ENCODE data around the gene BARHL2. TPM values are rescaled to one million over a fixed set of nuclear protein-coding genes. Genes with fewer than 3 reads are reported as not detected.

Gene BARHL2
- total and polyA plus RNA-seq, 7 donors, result not detected

GRCh38 chr1:90707363-90707710, 9.8 kb downstream of the BARHL2 start:
- Histone ChIP-seq H3K27me3 (peaks cover 52 to 99% (median 90%) of the 10 kb centered on the region in 3 donors), H3K4me3 (peak overlapping the region in 2 of 4 donors; percentile 17 to 35)
- no peak for DNase-seq

DNA sequence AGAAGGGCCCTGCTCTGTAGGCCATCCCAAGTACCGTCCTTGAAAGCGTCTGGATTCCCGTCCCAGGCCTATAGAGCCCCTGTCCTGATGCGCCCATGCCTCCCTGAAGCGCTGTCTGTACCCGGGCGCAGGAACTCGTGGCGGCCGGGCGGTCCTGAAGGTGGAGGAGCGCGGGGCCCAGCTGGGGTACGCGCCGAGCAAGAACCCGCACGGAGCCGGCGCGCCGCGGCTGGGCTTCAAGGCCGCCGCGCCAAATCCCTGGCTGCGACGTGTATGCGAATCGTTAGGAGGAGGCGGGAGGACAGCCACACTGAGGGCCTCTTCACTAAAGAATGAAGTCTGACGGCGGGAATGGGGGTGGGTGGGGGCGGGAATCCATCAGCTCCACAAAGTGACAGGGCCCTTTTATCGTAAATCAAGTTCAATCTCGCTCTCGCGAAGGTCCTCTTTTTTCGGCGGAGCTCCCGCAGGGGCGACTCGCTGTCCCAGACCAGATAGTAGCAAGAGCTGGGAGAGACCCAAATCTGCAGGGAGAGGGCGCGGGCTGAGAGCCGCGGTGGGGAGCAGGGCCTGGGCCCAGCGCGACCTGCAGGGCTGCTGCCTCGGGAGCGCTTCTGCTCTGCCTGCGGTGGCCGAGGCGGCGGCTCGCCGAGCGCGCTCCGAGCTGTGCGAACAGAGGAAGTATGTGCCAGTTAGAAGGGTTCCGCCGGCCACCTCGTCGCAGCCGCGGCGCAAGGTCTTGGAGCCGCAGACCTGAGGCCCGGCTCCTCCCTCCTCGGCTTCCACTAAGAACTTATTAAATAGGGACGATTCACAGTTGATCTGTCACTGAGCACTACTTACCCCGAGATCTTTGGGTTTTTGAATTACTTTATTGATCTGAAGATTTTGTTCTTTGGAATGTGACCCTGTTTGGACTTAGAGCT, 10.4 kb downstream of the BARHL2 start:
- TF ChIP-seq, protein P1, sequence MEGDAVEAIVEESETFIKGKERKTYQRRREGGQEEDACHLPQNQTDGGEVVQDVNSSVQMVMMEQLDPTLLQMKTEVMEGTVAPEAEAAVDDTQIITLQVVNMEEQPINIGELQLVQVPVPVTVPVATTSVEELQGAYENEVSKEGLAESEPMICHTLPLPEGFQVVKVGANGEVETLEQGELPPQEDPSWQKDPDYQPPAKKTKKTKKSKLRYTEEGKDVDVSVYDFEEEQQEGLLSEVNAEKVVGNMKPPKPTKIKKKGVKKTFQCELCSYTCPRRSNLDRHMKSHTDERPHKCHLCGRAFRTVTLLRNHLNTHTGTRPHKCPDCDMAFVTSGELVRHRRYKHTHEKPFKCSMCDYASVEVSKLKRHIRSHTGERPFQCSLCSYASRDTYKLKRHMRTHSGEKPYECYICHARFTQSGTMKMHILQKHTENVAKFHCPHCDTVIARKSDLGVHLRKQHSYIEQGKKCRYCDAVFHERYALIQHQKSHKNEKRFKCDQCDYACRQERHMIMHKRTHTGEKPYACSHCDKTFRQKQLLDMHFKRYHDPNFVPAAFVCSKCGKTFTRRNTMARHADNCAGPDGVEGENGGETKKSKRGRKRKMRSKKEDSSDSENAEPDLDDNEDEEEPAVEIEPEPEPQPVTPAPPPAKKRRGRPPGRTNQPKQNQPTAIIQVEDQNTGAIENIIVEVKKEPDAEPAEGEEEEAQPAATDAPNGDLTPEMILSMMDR (IDR thresholded peaks at IDR 0.05), result no peak
- TF ChIP-seq EP300 (IDR thresholded peaks at IDR 0.05), result no peak
- TF ChIP-seq POLR2AphosphoS5 (IDR thresholded peaks at IDR 0.05), result no peak
- TF ChIP-seq POLR2A (IDR thresholded peaks at IDR 0.05), result no peak
- Histone ChIP-seq H3K4me3 (peak overlapping the region in 2 of 4 donors; percentile 17 to 35), H3K9me3 (no peaks in the 10 kb centered on the region), H3K36me3 (no peaks in the 10 kb centered on the region), H3K27ac (no peak overlapping the region), H3K4me1 (peaks cover 0 to 23% (median 19%) of the 10 kb centered on the region in 4 donors), H3K27me3 (peaks cover 48 to 99% (median 90%) of the 10 kb centered on the region in 3 donors)
- DNase-seq, result no peak
- 3% methylated on average over 73 of the region's 73 CpGs for WGBS, 2 donors
- intact Hi-C loops (cut with DNase I), result no loop called here

More at GRCh38 chr1:90707363-90707710, 9.8 kb downstream of the BARHL2 start:
- 1 to 3% methylated on average over 21 of the region's 21 CpGs for WGBS, 2 donors
- H3K4me1 ChIP-seq, result peaks cover 0 to 23% (median 19%) of the 10 kb centered on the region in 4 donors
- intact Hi-C loops (cut with DNase I), result no loop called here
- no peak for TF ChIP-seq POLR2AphosphoS5 (IDR thresholded peaks at IDR 0.05)
- TF ChIP-seq, protein P1 (IDR thresholded peaks at IDR 0.05), result no peak
- no peak for TF ChIP-seq POLR2A (IDR thresholded peaks at IDR 0.05)
- TF ChIP-seq EP300 (IDR thresholded peaks at IDR 0.05), result no peak
- no peaks in the 10 kb centered on the region for H3K36me3 ChIP-seq
- no peaks in the 10 kb centered on the region for H3K9me3 ChIP-seq
- H3K27ac ChIP-seq, result no peak overlapping the region

DNA sequence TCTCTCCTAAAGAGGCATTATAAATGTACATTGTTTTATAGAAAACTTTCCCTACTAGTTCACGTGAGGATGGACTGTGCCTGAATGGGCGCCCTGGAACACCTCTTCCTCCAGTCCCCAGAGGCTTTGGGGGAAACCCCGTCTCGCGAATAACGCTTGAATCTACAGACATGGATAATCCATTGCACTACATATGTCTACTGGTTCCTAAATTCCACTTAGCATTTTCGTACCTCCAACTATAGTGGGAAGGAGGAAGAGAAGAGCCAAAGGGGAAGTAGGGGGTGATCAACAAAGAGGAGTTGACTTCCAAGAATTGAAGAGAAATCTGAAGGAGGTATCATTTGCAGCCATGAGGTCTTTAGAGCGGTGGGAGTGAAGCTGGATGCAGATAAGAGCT, 11.1 kb downstream of the BARHL2 start:
- H3K4me3 ChIP-seq, result no peak overlapping the region
- H3K27ac ChIP-seq, result no peak overlapping the region
- no peaks in the 10 kb centered on the region for H3K36me3 ChIP-seq
- no peak for TF ChIP-seq POLR2AphosphoS5 (IDR thresholded peaks at IDR 0.05)
- no peak for TF ChIP-seq EP300 (IDR thresholded peaks at IDR 0.05)
- no peak for TF ChIP-seq POLR2A (IDR thresholded peaks at IDR 0.05)
- TF ChIP-seq, protein P1 (IDR thresholded peaks at IDR 0.05), result no peak
- peaks cover 43 to 99% (median 85%) of the 10 kb centered on the region in 3 donors for H3K27me3 ChIP-seq
- H3K4me1 ChIP-seq, result peaks cover 0 to 19% (median 17%) of the 10 kb centered on the region in 4 donors
- H3K9me3 ChIP-seq, result no peaks in the 10 kb centered on the region
- intact Hi-C loops (cut with DNase I), result no loop called here
- no peak for DNase-seq
- 15 to 27% methylated on average over 8 of the region's 8 CpGs for WGBS, 2 donors

- no peak overlapping the region for H3K4me3 ChIP-seq
- DNase-seq, result no peak
- TF ChIP-seq, protein P1 (IDR thresholded peaks at IDR 0.05), result no peak
- TF ChIP-seq POLR2A (IDR thresholded peaks at IDR 0.05), result no peak
- no peak for TF ChIP-seq POLR2AphosphoS5 (IDR thresholded peaks at IDR 0.05)
- TF ChIP-seq EP300 (IDR thresholded peaks at IDR 0.05), result no peak
- intact Hi-C loops (cut with DNase I), result no loop called here
- H3K9me3 ChIP-seq, result no peaks in the 10 kb centered on the region
- WGBS, 2 donors, result 13 to 22% methylated on average over 14 of the region's 14 CpGs
- H3K36me3 ChIP-seq, result no peaks in the 10 kb centered on the region
- H3K27me3 ChIP-seq, result peaks cover 36 to 99% (median 75%) of the 10 kb centered on the region in 3 donors
- no peak overlapping the region for H3K27ac ChIP-seq
- peaks cover 0 to 15% (median 14%) of the 10 kb centered on the region in 4 donors for H3K4me1 ChIP-seq
Observed at GRCh38 chr1:90704817-90705216, 12.3 kb downstream of the BARHL2 start.
